ENCODE results near the gene NYNRIN.

Gene NYNRIN

GRCh38 chr14:24416932-24417619 is 18.3 kb downstream of the NYNRIN start:
- no peak for DNase-seq

GRCh38 chr14:24417832-24418491 is 19.2 kb downstream of the NYNRIN start:
- no peak for DNase-seq

- DNase-seq: no peak
Measured at GRCh38 chr14:24418492-24418873, 19.7 kb downstream of the NYNRIN start.

- DNase-seq: no peak
Measured at GRCh38 chr14:24422261-24422660, 23.5 kb downstream of the NYNRIN start.

- DNase-seq: no peak
Measured at GRCh38 chr14:24422694-24423601, 24.1 kb downstream of the NYNRIN start.

- no peak for DNase-seq
Measured at GRCh38 chr14:24425704-24426103, 26.9 kb downstream of the NYNRIN start.

- no peak for DNase-seq
Measured at GRCh38 chr14:24426150-24426911, 27.5 kb downstream of the NYNRIN start.

- DNase-seq: no peak
Measured at GRCh38 chr14:24426912-24427536, 28.2 kb downstream of the NYNRIN start.

- no peak for DNase-seq
Measured at GRCh38 chr14:24427537-24428508, 29.0 kb downstream of the NYNRIN start.

GRCh38 chr14:24428628-24429394 is 30.0 kb downstream of the NYNRIN start:
- DNase-seq: no peak

GRCh38 chr14:24429395-24430142 is 30.8 kb downstream of the NYNRIN start, which contains the start of the genes CBLN3 and KHNYN:
Gene CBLN3 (minus strand): TSS chr14:24429668. CDS start chr14:24429054, 614 bp downstream.
Gene KHNYN (plus strand): TSS chr14:24429954. CDS start chr14:24430731, 777 bp downstream.
- DNase-seq: peak; percentile 87

- DNase-seq: peak; percentile 62
Measured at GRCh38 chr14:24430143-24430681, 31.4 kb downstream of the NYNRIN start.

GRCh38 chr14:24430682-24431568 is 32.1 kb downstream of the NYNRIN start:
- peak; percentile 74 for DNase-seq

- peak; percentile 86 for DNase-seq
Measured at GRCh38 chr14:24431569-24432258, 32.9 kb downstream of the NYNRIN start.

GRCh38 chr14:24432259-24433131 is 33.7 kb downstream of the NYNRIN start:
- no peak for DNase-seq

GRCh38 chr14:24434036-24434435 is 35.2 kb downstream of the NYNRIN start:
- DNase-seq: no peak
